M059J (cell line): ENCODE data around the gene BLOC1S3. TPM values are rescaled to one million over a fixed set of nuclear protein-coding genes. Genes with fewer than 3 reads are reported as not detected.
A peak's percentile ranks its signal among the peaks of the same experiment; 100 is the strongest.

ENCODE experiments used
- DNase-seq: peaks from one replicate; pipeline ENCODE4 v3.0.0-alpha.2; 2012; ENCODE audit warnings: low read depth
- total RNA-seq: library from RNA; depleted of rRNA; stranded (reverse); fragments of >200 nt; shearing (Covaris generic); gene quantifications from 2 replicates; pipeline ENCODE4 v1.2.3, GENCODE V29; 2014

The BLOC1S3 gene
- total RNA-seq, 1 experiment from 2014 or later: 7.3 TPM

DNA sequence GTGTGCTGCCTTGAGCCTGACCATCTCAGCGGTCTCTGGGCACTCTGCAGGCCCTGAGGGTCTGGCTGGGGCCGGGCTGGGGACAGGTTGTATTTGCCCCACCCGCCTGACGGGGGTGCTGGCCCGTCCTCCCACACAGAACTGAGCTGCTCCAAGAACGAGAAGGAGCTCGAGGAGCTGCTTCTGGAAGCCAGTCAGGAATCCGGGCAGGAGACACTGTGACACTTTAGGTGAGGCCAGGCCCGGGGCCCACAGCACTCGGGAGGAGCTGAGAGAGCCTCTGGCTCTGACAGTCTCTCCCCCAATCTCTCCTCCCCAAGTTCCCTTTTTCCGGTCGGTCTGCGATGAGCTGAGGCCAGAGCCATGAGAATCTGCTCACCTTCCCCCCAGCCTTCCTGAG lies 32.3 kb upstream of the BLOC1S3 start:
- DNase-seq: no peak

GRCh38 chr19:45146741-45147205 lies 31.8 kb upstream of the BLOC1S3 start:
- no peak for DNase-seq

DNA sequence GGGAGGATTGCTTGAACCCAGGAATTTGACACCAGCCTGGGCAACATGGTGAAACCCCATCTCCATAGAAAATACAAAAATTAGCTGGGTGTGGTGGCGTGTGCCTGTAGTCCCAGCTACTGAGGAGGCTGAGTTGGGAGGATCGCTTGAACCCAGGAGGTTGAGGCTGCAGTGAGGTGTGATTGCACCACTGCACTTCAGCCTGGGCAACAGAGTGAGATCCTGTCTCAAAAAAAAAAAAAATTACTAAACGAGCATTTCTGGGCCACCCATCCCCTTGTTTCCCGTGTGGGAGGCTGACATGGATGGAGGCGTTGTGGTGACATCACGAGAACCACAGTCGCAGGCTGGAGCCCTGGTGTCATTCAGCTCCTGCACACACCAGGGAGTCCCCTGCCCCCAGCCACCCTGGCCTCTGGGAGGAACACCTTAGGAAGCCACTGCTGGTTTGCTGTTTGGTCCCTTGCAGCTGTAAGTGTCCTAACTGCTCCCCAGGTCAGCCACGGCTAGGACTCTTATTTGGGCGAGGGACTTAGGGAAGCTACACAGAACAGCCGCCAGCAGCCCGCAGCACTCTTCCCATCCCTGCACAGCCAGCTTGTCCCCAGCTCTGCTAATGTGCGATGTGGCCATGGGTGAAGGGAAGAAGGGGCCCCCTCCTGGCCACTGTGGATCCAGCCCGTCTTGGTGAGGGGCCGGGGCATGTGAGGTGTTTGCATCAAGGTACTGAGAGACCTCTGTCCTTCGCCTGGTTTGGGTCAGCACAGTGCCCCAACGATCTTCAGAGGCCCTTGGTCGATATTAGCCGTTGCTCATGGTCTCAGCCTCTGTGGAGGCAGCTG lies 30.5 kb upstream of the BLOC1S3 start:
- no peak for DNase-seq

DNA sequence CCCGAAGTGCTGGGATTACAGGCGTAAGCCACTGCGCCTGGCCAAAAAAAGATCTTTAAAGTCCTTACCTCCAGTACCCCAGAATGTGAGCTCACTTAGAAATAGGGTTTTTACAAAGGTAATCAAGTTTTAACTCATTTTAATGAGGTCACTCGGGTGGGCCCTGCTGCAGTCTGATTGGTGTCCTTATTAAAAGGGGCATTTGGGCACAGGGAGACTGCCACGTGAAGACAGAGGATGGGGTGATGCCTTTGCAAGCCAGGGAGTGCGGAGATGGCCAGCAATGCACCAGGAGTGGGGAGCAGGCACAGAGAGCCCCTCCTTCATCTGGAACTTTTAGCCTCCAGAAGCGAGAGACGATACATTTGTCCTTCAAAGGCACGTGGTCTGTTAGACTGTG lies 29.5 kb upstream of the BLOC1S3 start:
- no peak for DNase-seq

DNA sequence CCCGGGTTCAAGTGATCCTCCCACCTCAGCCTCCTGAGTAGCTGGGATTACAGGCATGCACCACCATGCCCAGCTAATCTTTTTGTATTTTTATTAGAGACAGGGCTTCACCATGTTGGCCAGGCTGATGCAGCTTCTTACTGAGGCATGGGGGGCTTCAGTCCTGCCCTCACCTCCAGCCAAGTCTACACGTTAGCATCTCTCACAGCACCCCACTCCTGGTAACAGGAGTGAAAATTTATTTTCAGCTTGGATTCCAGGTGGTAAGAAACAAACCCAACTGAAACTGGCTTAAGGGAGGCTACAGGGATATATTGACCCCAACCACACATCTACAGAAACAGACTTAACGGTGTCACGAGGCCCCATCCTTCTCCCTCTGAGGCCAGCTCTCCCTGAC lies 28.4 kb upstream of the BLOC1S3 start:
- no peak for DNase-seq

DNA sequence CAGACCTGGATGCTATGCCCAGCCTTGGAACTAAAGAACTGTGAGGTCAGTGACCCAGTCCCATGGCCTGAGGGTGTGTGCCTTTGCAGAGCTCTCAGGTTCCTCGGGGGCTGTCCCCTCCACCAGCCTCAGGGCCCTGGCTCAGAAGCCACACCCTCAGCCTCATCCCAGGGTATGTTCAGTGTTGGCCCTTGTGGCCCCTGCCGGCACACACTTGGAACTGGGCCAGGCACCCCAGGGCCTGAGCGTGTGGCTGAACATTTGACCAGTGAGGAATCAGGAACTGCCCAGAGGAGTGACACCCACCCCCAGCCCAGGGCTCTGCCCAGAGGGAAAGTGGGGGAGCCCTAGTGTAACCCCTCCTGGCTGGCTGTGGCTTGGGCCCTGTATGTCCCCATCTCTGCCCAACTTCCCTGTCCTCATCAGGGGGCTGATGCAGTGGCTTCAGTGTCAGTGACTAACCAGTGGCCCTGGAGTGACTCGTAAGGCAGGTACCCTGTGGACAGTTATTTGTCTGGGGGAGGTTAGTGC lies 27.8 kb upstream of the BLOC1S3 start:
- DNase-seq: peak; percentile 55

DNA sequence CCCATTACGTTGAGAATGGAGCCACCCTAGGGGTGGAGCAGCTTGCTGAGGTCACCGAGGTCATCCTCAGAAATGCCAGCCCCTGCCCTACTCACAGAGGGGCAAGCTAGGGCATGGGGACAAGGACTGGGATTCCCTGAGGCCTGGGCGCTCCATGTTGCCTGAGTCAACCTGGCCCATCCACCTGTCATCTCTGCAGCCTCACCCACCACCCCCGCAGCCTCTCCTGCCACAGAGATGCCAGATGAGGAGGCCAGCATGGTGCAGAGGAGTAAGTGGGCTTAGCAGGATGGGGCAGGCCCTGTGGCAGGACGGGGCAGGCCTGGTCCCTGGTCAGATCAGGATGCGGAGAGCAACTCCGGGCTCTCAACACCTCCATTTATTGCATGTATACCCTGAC lies 27.3 kb upstream of the BLOC1S3 start:
- no peak for DNase-seq

DNA sequence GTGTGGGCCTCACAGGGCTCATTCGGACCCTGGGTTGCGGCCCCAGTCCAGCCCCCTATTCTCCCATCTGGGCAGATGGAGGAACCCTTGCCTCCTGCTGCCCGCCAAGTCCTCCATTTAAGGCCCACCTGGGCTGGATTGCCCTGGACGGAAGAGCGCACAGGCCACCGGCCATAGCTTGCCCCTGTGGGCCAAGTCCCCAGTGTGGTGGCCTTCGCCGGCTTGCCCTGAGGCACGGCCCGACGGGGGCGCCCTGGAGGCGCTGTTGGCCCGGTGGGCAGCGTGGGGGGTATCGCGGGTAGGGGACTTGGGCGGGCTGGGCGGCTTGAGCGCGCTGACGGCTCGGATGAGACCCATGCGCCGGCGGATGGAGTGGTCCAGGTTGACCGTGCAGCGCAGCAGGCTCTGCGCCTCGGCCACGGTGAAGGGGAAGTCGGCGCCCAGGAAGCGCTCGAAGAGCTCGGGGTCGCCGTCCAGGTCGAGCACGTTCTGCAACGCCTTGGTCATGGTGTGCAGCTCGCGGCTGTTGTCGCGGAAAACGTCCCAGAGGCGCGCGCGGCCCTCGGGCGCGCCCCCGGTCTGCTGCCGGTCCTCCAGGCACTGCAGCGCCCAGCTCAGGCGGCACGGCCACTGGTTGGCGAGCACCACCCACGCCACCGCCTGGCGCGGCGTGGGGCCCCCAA lies 26.6 kb upstream of the BLOC1S3 start:
- DNase-seq: no peak

DNA sequence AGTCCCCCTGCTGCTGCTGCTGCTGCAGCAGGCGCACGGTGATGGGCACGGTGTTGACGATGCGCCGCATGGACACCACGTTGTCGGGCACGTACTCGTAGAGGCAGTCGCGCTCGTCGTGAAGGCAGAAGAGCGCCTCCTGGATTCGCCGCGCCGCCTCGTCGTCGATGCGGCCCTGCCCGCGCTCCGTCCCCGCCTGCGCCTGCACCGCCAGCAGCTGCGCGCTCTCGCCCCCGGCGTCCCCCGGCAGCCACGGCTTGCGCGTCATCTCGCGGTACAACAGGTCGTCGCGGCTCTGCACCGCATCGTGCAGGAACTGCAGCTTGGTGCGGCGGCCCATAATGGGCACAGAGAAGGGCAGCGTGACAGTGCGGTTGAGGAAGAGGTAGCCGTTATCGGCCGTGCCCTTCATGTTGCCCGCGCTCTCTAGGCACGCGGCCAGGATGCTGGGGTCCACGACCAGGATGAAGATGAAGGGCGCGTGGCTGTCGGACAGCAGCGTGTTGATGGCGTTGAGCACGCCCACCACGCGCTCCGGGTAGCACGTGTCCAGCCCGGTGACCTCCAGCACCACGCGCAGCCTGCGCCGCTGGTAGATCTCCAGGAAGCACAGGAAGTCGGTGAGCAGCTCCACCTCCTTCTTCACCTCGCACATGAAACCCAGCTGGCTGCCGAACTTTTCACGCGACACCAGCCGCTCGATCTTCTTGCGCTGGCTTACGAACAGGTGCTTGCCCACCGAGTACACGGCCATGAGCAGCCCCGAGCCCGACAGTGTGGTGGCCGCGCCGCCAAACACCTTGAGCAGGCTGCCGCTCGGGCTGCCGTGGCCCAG lies 25.9 kb upstream of the BLOC1S3 start:
- DNase-seq: no peak

DNA sequence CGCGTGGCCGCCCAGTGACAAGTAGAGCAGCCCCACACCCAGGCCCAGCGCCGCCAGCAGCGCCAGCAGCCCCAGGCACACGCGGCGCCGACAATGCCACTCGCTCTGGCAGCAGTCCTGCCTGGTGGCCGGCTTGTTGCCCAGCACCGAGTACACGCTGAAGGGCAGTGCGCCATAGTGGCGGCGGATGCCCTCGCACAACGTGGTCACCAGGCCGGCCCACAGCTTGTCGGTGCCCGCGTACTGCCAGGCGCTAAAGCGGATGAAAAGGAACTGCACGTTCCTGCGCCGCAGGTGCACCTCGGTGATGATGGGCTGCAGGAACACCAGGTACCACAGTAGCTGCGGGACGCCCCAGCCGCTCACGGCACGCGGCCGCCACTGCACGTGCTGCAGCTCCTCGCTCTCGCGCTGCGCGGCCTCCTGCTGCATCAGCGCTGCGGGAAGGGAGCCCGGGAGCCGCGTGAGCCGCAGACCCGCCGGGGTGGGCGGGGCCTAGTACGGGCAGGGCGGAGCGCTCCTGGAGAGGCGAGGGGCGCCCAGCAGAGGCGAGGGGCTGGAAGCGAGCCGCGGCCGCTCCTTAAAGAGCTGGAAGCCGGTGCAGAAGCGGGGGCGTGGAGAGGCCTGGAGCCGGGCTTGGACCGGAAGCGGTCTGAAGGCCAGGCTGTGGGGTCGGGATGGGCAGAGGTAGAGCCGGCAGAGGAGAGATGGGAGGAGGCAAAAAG lies 25.1 kb upstream of the BLOC1S3 start:
- no peak for DNase-seq

- peak; percentile 94 for DNase-seq
These were observed 24.3 kb upstream of the BLOC1S3 start for GRCh38 chr19:45154064-45154827.

DNA sequence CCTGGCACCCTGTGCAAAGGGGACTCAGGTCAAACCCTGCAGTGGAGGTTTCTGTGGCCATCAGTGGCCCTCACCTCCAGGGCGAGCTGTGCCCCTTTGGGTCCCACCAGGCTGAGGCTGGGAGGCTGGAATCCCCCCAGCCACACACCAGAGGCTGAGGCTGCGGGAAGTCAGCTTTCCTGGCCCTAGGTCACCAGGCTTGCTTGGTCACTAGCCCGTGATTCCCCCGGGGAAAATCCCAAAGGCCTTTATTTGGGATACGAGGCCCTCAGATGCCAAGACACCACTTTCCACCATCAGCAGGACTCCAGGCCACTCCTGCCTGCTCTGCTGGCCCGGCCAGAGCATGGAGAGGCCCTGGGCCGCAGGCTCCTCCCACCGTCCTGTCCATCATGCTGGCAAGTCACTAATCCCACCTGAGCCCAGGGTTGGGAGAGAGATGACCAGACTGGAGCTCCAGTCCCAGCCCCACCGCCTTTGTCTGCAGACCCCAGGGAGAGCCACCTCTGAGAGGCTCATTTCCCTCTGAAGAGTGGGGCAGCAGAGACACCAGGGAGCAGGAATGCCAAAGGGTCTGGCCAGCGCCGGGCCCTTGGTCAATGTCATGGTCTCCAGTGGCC lies 22.5 kb upstream of the BLOC1S3 start:
- no peak for DNase-seq

GRCh38 chr19:45156751-45157150 lies 21.8 kb upstream of the BLOC1S3 start:
- no peak for DNase-seq

- no peak for DNase-seq
These were observed 19.9 kb upstream of the BLOC1S3 start for GRCh38 chr19:45158503-45159209.

- DNase-seq: no peak
These were observed 19.2 kb upstream of the BLOC1S3 start for GRCh38 chr19:45159210-45159970.

DNA sequence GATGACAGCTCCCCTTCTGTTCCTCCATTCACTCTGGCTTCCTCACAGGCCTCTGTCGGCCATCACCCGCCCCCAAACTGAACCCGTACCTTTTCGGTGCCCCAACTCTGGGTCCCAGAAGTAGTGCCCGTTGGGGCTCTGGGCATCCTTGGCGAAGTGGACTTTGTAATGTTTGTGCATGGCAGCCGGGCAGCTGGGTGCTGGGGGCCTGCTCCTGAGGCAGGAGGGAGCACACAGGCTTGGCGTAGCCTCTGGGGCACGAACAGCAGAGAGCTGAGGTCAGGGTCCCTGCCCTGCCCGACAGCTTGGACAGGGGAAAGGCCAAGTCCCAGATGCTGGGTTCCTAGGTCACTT lies 18.6 kb upstream of the BLOC1S3 start:
- DNase-seq: no peak

GRCh38 chr19:45160870-45161737 lies 17.5 kb upstream of the BLOC1S3 start, which contains the start of gene NKPD1:
TSS of gene NKPD1 (minus strand) at chr19:45160982. CDS start at chr19:45160150, 832 bp downstream.
- DNase-seq: no peak
